ENCODE measurements around the gene UBE3D.
"Not testable (repeated sequence)": the region's sequence is repeated elsewhere in the genome, so short reads cannot be mapped to it uniquely, and the experiment has no call there.

Gene UBE3D

DNA sequence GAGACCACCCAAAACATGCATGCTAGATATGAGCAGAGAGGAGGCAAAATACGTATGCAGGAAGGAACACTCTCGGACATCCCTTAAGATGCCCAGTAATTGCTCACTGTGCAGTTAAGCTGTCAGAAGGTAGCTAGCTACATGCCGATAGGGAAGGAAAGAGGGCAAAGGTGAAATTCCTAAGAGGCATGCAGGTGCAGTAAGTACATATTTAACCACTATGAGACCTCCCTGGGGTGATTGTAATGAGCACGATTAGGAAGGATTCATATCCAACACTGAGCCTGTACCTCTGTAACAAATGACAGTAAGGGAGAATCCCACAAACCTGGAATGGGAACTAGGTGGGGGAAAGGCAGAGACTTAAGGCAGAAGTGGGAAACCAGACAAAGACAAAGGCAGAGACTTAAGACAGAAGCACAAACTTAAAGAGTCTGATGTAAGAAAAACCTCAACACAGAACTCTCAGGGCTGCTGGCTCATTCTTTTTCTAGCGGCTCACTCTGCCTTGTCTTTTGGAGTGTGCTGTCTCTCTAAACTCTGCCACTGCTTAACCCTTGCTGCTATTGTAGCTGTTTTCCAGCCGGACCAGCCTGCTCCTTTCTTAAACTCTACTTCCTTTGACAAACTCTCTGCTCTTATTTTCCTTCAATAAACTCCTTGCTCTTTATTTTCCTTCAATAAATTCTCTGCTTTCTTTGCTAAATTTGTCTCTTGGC, 148.1 kb downstream of the UBE3D start:
- DNase-seq (ENCODE audit: low read depth in 3 of 3, low spot score in 1 of 3) = no peak

- no peak for DNase-seq (ENCODE audit: low read depth in 3 of 3, low spot score in 1 of 3)
These were observed 150.0 kb downstream of the UBE3D start for GRCh38 chr6:82915666-82916065.

- no peak for DNase-seq (ENCODE audit: low read depth in 3 of 3, low spot score in 1 of 3)
These were observed 151.1 kb downstream of the UBE3D start for GRCh38 chr6:82914511-82914910.

DNA sequence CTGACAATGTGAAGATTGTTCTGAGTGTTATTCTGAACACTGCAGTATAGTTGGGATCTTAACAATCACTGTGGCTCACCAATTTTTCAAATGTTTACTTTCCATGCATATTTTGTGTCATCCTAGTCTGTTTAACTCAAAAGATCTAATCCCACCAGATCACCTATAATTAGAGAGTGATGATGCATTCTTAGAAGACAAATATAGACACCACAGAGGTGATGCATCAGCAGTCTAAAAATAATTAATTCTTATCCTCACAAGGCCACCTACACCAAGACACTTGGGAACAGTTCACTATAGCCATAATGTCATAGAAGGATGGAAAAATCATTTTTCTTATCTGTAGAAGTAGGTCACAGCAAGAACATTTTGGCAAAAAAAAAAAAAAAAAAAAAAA, 154.8 kb downstream of the UBE3D start:
- DNase-seq (ENCODE audit: low read depth in 3 of 3, low spot score in 1 of 3) = no peak

DNA sequence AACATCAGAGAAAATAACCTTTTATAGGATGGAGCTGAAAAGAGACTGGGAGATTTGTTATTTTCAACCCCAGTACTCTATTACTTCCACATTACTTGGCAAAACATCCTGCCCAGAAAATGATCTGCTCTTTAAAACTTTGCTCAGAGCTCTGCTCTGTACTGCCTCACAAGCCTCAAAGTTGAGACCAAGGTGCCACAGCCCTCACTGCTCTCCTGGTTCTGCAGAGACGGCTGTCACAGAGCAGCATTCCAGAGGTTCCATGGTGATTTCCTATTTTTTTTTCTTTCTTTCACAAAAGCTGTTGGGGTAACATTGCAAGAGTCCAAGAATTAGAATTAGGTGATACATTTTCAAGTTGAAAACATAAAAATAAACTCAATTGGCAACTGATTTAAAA, 155.2 kb downstream of the UBE3D start:
- DNase-seq (ENCODE audit: low read depth in 3 of 3, low spot score in 1 of 3) = no peak

DNA sequence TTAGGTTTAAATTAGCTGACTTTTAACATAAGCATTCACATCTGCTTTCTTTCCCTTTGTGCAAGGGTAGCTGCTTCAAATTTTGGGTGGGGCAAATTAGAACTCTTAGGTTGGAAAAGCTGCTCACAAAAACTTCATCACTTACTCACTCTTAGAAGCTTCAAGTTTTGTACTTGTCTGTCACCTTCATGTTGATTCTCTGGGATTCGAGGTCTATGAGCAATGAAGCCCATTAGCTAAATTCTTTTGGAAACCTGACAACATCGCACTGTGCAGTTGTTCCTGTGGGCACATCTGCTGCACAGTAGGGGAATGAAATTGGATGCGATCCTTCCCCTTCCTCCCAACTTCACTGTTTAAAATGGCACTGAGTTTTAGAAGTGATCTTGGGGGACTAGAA, 156.1 kb downstream of the UBE3D start:
- DNase-seq (ENCODE audit: low read depth in 3 of 3, low spot score in 1 of 3) = no peak

DNA sequence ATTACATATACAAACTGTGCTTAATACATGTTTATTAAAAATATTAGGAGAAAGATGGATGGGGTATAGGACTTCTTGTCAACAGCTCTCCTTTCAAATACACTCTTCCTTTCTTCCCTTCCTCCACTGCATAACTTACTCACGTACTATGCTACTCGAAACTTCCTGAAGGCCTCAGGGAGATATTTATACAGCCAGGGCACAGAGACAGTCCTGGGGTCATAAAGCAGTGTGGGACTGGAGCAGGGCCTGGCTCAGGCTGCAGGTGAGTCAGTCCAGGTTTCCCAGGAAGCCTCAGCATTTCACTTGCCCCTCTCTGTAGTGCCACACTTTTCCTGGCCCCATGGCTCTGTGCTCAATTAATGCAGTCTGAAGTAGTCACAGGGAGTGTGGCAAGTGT, 157.0 kb downstream of the UBE3D start:
- no peak for DNase-seq (ENCODE audit: low read depth in 3 of 3, low spot score in 1 of 3)

DNA sequence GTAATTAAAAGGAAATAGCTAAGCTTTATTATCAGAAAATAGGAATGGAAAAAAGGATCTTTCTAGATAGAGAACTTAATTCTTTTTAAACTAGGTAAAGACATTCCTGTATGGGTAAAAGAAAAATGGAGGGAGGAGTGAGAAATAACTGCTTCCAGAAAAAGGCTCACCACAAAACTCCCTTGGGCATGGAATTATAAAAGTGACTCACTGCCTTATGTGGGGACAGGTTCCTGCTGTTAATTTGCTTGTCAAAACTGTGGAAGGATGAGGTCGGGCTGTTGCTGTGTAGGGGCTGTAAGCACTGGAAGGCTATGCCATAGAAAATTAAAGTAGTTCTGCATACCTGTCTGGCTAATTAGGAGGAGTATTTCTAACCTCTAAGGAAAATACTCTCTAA, 158.7 kb downstream of the UBE3D start:
- DNase-seq (ENCODE audit: low read depth in 3 of 3, low spot score in 1 of 3) = no peak

DNA sequence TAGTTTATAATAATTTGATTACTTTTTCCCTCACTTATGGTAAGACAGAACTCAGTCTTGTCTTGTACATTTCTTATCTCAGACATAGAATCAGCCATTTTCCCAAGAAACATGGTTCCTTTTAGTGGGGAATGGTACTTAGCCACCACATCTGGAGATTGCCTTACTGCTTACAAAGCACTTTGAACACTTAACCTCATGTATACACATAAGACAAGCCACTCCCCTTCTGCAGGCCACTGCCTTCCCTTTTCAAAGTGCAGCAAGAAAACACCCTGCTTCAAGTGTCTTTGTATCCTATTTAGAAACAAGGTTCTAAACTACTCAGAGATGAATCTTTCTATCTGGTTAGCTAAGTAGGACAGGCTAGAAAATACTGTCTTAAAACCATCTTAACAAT, 159.2 kb downstream of the UBE3D start:
- DNase-seq (ENCODE audit: low read depth in 3 of 3, low spot score in 1 of 3) = no peak

- no peak for DNase-seq (ENCODE audit: low read depth in 3 of 3, low spot score in 1 of 3)
These were observed 160.8 kb downstream of the UBE3D start for GRCh38 chr6:82904860-82905259.

- DNase-seq (ENCODE audit: low read depth in 3 of 3, low spot score in 1 of 3) = no peak
These were observed 161.4 kb downstream of the UBE3D start for GRCh38 chr6:82904257-82904656.

DNA sequence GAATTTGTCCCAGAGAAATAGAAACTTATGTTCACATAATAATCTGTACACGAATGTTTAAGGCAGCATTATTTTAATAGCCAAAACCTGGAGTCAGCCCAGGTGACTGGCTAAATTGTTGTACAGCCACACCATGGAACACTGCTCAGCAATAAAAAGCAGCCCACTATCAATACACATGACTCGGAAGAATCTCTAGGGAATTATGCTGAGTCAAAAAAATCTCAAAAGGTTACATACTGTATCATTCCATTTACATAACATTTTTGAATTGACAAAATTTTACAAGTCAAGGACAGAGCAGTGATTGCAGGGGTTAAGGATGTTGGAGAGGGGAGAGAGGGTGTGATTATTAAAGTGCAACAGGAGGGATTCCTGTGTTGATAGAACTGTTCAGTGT, 163.4 kb downstream of the UBE3D start:
- no peak for DNase-seq (ENCODE audit: low read depth in 3 of 3, low spot score in 1 of 3)

DNA sequence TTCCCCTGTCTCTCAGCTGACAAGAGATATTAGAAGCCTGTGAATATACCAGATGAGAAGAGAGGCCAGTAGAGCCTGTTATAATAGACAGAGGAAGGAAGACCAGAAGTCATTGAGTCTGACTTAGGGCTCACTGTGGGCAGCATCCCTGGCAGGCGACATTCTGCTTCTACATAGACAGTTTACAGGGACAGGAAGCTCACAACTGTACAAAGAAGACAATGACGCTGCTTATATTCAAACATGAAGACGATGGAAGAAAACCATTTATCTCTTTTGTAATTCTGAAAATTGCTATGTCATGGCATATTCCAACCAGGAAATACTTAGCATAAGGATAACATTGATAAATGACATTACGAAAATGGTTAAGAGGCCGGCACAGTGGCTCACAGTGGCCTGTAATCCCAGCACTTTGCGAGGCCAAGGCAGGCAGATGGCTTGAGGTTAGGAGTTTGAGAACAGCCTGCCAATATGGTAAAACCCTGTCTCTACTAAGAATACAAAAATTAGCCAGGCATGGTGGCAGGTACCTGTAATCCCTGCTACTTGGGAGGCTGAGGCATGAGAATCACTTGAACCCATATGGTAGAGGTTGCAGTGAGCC, 170.9 kb downstream of the UBE3D start:
- DNase-seq (ENCODE audit: low read depth in 3 of 3, low spot score in 1 of 3) = no peak

GRCh38 chr6:82893889-82894652, 171.6 kb downstream of the UBE3D start:
- DNase-seq (ENCODE audit: low read depth in 3 of 3, low spot score in 1 of 3) = no peak

- not testable (repeated sequence) for DNase-seq (ENCODE audit: low read depth in 3 of 3, low spot score in 1 of 3)
These were observed 174.1 kb downstream of the UBE3D start for GRCh38 chr6:82891503-82891902.

- DNase-seq (ENCODE audit: low read depth in 3 of 3, low spot score in 1 of 3) = no peak
These were observed 174.6 kb downstream of the UBE3D start for GRCh38 chr6:82891076-82891475.

DNA sequence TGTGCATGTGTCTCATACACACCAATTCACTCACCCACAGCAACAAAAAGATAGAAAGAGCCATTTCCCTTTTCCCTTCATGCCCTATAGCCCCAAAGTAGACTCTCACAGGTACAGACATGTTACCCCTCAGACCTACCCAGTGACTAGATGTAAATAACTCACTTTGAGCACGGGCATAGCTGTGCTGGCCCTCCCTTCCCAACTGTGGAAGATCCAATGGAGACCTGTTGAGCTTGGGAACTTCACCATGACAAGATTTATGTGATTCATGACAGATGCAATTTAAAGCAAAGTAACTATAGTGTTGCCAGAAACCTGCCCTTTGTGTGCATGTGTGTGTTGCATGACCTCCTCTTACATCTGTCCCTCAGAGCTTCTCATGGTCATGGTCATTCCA, 175.4 kb downstream of the UBE3D start:
- DNase-seq (ENCODE audit: low read depth in 3 of 3, low spot score in 1 of 3) = no peak

DNA sequence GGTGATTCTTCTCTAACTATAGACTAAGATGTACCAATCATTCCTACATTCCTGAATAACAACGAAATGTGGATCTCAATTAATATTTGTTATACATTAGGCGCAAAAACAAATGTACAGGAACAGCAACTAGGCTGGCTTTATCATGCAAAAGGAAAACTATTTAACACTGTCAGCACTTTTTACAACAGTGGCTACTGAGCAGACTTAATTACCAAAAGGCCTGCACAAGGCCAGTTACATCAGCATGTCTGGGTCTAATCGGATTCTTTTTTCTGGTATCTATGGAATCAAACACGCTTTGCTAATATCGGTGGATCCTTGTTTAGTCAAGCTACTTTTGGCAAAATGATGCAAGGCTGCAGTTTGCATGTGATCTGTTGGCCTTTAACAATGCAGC, 176.5 kb downstream of the UBE3D start:
- DNase-seq (ENCODE audit: low read depth in 3 of 3, low spot score in 1 of 3) = no peak

DNA sequence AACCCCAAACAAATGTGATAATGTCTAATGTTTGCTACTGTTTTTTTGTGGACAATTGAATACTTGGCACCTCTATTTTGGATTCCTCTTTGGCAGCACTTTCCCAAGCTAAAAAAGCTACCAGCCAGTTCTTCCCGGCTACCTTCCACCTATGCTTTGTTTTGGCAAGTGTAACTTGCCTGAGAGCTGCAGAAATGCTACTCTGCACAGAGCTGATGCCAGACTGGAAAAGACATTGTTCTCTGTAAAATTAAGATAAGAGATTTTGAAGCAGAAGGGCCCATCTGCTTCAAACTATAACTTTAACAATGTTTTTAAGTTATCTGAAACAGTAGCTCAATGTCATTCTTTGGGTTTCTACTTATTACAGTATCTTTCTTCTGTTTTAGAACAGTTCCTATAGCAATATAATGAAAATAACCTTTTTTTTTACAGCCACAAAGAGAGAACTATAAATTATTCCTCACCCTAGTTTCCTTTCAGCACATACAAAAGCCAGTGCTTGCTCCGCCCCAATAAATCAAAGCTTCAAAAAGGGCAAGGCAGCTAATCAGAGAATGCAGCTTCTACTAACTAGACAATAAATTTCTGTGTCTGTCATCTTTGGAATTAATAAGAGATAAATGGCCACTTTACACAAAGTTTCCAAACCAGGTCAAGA, 183.1 kb downstream of the UBE3D start:
- no peak for DNase-seq (ENCODE audit: low read depth in 3 of 3, low spot score in 1 of 3)

GRCh38 chr6:82881519-82881918, 184.1 kb downstream of the UBE3D start:
- no peak for DNase-seq (ENCODE audit: low read depth in 3 of 3, low spot score in 1 of 3)

DNA sequence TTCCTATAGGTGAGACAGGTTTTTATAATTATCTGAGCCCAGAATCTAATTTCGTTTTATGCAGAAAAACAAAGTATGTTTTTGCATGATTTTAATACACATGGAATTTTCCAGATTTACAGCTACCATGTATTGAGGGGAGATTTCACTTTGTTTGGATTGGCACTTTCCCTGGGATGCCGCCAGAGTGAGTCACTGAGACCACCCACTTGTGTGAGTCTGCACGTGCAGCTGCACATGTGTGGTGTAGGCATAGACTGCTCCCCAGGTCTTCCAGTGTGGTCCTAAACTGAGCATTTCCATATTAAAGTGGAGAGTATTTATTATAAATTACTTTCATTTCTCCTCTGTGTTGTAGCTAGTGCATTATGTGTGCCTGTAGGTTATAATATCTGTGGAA, 186.8 kb downstream of the UBE3D start:
- no peak for DNase-seq (ENCODE audit: low read depth in 3 of 3, low spot score in 1 of 3)

All from stimulated activated CD4-positive, alpha-beta T cell treated with anti-CD3 and anti-CD28 coated beads, TNF-alpha, amount 100 ng/mL, for 1 hour (primary cell).